GM19455 (cell line): ENCODE measurements around the gene DAB2IP.
"Not testable (repeated sequence)": the region's sequence is repeated elsewhere in the genome, so short reads cannot be mapped to it uniquely, and the experiment has no call there.

Experiments
- ATAC-seq: cut with Tn5 transposase; IDR thresholded peaks from one replicate; pipeline ENCODE4 v1.9.1; 2021; ENCODE audit not compliant: unreplicated experiment

The DAB2IP gene

DNA sequence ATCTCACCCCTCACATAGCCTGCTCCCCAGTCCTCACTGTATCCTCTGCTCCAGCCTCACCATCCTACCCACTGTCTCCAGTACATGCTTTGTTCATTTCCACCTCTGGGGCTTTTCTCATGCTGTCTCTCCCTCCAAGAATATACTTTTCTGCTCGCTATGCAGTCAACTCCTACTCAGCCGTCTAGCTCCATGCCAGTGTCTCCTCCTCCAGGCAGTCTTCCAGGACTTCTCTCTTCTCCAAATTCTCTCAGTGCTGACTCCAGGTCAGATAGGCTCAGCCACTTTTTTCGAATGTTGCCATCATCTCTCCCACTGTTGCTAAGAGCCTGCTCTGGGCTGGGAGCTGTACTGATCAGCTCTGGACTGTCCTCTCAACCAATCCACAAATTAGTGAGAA lies 8.0 kb upstream of the DAB2IP start:
- ATAC-seq: no peak

DNA sequence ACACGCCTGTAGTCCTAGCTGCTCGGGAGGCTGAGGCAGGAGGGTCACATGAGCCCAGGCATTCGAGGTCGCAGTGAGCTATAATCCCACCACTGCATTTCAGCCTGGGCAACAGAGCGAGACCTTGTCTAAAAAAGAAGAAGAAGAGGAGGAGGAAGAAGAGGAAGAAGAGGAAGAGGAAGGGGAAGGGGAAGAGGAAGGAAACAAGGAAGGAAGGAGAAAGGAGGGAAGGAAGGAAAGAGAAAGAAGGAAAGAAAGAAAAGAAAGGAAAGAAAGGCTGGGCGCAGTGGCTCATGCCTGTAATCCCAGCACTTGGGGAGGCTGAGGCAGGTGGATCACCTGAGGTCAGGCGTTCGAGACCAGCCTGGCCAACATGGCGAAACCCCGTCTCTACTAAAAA lies 7.4 kb upstream of the DAB2IP start:
- not testable (repeated sequence) for ATAC-seq

DNA sequence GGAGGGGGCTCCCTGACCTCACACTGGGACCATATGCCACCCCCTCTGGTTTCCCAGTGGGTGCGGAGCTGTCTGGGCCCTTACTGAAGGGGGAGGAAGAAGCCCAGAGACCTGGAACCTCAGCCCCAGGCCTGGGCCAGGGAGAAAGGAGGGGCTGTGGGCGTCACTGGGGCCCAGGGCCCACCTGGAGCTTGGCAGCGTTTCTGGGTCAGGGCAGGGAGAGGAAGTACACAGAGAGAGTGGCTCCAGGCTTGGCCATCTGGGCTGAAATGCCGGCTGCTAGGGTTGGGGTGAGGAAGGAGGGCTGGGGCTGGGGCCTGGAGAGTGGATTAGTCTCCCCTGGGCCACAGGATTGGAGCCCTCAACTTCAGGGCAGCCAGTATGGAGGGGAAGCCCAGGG lies 6.4 kb upstream of the DAB2IP start:
- no peak for ATAC-seq

DNA sequence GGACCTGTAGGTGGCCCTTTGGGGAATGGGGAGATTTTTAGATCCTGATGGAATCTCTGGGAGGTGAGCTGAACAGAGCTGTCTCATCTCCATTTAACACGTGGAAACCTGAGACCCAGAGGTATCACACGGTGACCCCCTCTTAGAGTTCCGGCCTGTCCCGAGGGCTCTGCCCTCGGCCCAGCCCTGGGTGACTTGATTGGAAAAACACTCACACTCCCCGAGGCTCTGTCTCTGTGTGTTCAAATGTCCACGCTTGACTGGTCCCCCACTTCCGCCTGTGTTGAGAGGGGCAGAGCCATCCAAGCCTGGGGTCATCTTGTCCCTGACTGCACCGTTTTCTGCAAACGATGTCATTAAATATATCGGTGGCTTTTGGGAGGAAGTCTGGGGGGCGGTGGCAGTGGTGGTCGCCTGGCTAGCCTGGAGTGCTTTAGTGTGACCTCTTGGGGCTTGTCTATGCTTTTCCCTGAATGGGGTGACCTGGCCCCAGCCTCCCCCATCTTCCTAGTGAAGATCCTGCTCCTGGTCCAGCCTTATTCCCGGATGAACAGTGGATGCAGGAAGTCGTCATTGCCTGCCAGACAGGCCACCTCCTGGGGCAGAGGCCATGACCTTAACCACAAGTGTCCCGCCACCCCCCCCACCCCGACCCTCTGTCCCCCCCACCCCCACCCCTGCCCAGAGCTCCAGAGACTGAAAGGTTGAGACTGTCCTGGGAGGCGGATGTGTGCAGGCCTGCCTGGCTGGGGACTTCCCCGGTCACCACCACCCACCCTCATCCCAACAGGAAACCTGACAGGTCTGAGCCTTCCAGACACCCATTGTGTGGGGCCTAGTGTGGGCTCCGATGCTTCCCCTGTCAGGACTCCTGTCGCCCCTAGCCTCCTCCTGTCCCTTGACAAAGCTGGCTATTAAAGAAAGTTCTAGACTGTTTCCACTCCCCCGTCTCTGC lies 5.3 kb upstream of the DAB2IP start:
- no peak for ATAC-seq

DNA sequence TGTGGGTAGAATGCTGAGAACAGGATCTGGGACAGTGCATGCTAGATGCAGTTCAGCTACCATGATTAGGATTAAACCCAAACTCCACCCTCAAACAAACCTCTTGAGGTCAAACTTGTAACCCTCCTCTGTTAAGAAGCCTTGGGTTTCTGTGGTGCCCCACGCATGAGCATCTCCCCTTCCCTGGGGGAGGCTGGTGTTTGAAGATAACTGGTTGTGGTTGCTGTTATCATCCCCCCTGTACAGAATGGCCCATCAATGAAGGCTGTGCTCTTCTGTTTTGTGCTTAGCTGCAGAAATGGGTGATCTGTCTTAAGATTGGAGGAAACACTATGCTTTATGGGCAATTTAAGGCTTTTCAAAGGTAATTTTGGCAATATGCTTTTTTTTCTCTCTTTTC lies 4.4 kb upstream of the DAB2IP start:
- no peak for ATAC-seq

DNA sequence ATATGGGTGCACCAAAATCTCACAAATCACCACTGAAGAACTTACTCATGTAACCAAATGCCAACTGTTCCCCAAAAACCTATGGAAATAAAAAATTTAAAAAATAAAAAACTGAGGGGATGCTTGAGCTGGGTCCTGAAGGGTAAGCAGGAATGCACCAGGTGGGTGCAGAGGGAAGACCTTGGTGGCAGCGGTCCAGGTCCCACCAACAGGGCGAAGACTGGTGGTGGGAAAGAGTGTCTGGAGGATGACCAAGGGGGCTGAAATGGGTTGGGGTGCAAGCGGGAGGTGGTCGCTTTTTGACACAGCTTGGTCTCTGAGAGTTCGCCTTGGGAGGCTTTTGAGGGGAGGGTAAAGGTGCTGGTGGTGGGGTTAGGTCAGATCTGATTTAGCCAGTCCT lies 3.3 kb upstream of the DAB2IP start:
- no peak for ATAC-seq

DNA sequence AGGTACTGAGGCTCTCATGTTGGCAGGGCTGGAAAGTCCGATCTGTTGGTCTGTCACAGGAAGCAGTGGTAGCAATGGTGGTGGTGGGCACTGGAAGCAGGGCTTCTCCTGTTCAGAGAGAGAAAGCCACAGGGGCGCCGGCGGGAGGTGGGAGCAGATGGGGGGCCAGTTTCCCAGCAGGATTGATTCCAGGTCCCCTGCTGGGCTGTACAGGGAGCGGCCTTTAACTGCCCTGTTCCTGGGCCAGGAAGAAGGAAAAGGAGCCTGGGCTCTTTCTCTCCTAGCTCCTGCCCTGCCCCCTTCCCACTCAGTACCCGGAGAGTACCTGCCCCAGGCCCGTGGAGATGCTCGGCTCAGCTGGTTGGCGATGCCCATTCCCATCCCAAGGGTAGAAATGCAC lies 2.6 kb upstream of the DAB2IP start:
- no peak for ATAC-seq

DNA sequence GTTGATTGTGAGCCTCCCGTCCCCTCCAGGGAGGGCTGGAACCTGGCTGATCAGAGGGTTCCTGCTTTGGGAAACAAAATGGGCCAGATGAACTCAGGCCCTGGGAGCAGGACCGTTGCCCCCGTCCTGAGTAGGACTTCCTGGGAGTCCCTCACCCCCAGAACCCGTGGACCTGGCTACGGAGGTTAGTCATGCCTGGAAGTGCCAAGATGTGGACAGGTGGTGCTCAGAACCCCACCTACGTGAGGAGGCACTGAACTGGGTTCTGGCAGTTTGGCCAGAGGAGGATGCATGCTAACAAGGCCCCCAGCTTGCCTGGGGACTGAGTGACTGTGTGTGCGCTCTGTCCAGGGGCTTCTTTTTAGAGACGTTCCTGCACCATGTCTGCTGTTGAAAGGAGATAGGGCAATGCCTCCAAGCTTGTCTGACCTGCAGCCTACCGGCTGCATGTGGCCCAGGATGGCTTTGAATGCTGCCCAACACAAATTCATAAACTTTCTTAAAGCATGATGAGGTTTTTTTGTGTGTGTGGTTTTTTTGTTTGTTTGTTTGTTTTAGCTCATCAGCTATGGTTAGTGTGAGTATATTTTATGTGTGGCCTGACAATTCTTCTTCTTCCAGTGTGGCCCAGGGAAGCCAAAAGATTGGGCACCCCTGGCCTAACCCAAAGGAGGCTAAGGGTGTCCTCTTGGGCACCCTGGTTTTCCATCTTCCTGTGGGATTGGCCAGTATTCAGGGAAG lies 1.8 kb upstream of the DAB2IP start:
- no peak for ATAC-seq

DNA sequence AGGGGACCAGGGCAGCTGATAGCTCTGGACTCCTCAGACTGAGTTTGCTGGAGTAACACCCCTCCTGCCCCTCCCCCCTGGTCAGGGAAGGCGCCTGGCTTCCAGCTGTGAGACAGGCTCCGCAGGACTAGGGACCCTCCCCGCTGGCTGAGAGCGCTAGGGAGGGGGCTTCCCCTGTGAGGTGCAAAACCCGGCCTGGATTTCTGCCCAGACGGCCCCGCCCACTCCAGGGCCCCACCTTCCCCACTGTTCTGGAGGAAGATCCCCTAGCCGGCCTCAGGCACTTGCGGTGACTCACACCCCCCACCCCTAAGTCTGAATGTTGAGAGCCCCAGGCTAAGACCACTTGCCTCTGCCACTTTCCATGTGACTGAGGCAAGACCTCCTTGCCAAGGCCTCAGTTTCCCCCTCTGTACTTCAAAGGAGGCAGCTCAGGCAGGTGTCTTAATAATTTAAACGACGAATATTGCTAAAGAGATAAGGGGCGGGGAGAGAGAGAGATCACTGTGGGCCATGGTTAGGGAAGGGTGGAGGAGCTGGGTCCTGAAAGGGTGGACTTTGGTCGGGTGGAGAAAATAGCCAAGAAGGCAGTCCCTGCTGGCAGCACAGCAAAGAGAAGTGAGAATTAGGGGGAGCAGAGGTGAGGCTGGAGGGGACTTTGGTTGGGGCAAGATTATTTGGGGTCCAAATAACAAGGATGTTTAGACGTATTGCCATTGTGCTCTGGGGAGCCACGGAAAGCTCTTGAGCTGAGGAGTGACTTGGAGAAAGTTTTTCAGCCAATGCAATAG lies 1.0 kb upstream of the DAB2IP start:
- no peak for ATAC-seq

DNA sequence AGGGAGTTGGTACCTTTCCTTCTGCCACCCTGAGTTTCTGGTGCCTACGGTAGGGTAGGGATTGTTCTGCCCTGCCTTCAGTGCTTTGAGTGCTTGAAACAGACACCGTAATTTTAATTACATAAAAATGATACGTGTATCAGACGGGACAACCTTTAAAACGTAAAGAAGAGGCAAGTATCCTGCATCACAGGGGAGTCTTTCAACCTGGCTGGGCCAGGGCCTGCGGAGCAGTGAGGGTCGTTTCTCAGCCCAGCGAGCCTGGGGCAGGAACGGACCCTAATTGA lies 483 bp upstream of the DAB2IP start:
- ATAC-seq: no peak

DNA sequence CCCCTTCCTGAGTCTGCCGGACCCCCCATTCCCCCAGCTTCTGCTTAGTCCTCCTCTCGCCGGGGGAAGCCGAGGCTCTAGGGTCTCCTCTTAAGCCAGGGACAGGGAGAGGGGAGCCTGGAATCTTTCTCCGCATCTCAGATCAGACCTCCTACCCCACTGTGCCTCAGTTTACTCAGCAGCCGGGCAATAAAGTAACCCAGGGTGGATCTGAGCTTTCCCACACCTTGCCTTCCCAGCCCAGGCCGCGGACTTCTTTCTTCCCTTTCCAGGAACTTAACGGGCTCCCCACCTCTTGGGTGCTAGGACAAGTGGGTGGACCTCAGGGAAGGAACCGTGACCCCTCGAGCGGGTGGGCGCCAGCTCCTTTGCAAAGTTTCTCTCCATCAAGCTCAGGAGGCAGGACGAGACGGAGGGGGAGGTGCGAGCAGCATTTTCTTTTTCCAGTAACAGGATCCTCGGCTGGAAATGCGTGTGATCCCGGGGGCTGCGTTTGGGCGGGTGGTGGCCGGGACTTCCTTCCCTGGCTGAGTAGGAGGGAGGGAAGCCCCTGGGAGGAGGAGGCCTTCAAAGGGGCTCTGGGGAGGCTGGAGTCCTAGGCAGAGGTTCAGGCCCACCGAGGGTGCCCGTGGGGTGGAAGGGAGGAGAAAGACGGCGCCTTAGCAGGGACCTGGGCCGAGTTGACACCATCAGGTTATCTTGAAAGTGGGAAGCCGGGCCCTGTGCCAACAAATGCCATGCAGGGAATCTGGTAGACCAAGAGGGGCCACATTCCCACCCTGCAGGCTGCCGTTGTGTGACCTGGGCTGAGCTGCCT lies 795 bp downstream of the DAB2IP start:
- no peak for ATAC-seq

DNA sequence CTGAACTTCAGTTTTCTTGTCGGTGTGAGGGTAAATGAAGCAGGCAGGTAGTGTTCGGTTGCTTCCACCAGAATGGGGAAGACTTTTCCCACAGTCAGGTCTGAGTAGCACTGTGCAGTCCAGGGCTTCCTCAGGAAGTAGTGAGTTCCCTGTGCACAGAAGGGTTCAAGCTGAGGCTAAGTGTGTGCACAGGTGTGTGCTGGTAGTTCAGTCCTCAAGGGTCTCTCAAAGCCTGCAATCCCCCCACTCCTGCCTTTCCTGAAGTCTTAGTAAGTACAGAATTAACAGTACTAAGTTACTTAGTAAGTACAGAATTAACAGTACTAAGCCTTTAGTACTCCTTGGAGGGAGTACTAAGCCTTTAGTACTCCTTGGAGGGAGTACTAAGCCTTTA lies 1.4 kb downstream of the DAB2IP start:
- ATAC-seq: no peak

DNA sequence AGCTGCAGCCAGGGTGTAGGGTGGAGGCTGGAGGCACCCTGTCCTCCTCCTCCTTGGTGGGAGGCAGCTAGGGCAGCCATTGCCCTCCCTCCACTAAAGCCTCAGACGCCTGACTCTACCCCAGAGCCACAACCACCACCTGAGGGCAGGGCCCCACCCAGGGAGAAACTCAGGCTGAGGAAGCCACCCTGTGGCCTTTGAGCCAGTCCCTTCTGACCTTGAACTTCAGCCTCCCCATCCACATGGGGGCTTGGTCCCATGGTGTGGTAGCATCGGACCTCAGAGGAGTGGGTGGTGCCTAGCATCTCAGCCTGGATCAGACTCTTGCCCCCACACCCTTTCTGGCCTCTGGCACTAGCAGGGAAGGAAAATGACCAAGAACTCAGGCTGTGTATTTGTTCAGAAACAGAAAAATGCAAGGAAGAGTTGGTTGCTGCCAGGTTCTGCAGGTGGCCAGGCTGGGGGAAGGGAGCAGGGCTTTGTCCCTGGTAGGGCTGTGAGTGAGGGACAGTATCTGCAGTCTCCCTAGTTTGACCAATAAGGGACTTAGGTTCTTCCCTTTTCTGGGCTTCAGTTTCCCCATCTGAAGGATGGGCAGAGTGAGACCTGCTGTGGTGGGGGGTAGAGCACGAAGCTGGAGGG lies 3.2 kb downstream of the DAB2IP start:
- no peak for ATAC-seq

DNA sequence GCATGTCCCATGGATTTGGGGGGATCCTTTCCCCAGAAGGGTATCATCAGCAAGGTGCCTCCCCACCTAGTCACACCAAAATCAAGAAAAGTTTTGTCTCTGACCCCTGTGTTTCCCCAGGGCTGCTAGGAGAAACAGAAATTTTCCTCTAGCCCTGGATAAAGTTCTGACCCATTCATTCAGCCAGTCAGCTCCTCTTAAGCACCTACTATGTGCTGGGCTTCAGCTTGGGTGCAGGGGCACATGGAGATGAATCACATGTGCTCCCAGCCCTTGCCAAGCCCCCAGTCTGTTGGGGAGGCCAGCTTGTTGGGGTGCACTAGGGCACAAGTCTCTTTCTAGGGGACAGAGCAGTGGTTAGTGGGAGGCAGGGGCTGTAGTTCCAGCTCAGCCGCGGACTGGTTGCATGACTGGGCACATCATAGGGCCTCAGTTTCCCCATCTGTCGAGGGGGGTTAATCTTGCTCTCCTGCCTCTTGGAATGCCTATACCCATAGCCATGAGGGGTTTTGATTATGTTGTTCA lies 3.9 kb downstream of the DAB2IP start:
- no peak for ATAC-seq

DNA sequence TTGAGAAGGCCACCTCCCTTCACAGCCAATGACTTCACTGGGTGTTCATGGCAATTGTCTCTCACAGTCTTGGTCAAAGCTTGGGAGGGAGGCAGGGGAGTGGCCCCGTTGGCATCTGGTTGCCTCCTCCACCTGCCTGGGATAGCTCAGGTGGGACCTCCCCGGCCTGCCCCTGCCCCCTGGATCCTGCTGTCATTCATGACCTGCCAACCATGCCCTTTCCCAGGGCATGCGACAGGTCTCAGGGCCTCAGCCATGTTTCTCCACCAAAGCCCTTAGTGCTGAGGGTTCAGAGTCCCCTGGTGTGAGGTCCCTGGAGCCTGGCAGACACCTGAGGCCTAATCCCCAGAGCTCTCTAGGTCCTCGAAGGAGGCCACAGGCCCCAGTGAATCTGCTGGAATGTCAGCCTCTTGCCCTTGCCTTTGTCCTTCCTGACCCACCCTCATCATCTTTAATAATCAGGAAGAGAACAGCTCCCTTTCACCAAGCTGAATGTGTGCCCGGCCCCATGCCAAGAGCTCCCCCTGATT lies 5.6 kb downstream of the DAB2IP start:
- ATAC-seq: no peak

DNA sequence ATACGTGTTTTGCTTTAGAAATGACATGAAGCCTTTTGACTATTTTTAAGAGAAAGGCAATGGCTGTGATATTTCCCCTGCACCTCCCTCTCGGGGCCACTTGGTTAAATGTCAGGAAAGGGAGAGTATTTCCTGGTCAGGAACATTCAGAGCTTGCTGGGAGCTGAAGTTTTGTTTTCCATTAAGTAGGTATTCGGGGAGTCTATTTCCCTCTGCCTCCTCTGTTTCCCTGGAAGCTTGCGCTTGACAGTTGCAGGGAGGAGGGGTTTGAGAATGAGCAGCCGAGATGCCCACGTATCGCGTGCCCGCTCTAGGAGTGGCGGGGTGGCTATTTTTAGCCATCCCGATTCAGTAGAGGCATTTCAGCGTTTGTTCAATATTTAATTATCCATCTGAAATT lies 6.7 kb downstream of the DAB2IP start:
- no peak for ATAC-seq

DNA sequence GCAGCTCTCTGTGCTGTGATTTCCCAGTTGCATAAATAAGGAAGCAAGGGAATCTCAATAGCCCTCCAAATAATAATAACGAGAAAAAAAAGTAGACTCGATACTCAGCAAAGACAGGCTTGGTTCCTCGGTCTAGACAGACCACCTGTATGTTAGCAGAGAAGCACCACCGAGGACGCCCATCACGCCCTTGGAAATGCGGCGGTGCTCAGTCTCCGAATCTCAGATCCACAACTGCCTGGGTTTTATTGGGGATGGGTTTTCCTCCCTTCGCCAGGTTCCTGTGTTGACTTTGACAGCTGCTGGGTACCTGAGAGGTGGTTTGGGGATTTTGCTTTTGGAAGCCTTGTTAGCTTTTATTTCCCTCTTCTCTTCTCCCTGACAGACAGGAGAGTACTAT lies 7.2 kb downstream of the DAB2IP start:
- ATAC-seq: no peak

DNA sequence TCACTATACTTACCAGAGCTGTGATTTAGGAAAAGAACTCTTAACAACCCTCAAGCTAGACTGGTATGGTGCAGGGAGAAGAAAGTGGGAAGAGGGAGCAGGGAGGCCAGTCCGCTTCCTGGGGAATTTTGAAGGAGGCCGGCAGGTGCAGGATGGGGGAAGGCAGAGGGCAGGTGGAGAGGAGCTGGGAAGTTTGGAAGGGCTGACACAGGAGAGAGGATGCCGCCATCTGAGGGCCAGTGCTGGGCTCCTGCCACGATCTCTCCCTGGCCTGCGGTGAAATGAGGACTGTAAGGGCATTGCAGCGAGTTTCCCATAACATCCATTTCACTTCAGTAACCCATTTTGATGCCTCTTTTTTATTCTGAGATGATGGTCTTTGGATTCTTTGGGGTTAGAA lies 8.9 kb downstream of the DAB2IP start:
- no peak for ATAC-seq

DNA sequence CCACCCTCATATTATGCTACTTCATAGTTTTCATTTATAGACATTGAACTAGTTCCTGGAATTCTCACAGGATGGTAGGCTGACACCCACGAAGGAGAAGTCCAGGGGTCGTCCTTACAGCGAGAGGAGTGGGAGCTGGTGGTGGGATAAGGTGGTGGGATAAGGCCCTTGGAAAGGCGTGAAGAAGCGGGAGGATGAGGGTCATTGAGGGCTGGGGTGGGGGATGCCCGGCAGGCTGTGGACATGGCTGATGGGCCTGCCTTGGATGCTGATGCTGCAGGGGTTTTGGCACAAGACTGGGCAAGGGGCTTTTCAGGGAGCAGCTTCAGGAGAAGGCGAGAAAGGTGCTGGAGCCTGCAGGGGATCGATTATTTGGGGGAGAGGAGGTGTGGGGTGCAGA lies 9.4 kb downstream of the DAB2IP start:
- no peak for ATAC-seq

DNA sequence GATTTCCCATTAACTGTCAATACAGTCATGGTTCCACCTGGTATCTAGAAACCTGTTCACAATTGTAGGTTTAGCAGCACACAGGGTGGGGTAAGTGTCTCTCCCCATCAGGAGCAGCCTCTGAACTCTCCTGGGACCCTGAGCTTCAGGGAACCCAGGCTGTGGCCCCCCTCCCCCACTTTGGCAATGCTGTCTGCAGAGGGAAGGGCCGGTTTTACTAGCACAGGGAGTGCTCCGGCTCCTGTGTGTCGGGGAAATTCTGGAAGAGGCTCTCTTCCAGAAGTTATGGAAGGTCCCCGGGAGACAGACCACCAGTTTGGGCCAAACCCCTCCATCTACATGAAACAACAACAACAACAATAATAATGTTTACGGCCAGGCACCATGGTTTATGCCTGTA lies 9.9 kb downstream of the DAB2IP start:
- no peak for ATAC-seq
